HEK293 (cell line): ENCODE results near the gene PDLIM5.

Experiments used
- ATF2 ChIP-seq: fragments of 450-650 bp; formaldehyde crosslinking; IDR thresholded peaks from 2 replicates; pipeline ENCODE4 v1.5.1; 2016; ENCODE audit warnings: missing biosample characterization, missing genetic modification characterization, low read depth
- CTCF ChIP-seq: fragments of 450-650 bp; formaldehyde crosslinking; IDR thresholded peaks from 2 replicates; pipeline ENCODE4 v1.5.1; 2016; ENCODE audit warnings: missing biosample characterization, missing genetic modification characterization
- PBX3 ChIP-seq: sonication (generic); formaldehyde crosslinking; IDR thresholded peaks from 2 replicates; pipeline ENCODE4 v1.8.1; 2022; ENCODE audit warnings: mild to moderate bottlenecking, moderate library complexity, missing genetic modification reagents
- REST ChIP-seq: fragments of 450-650 bp; formaldehyde crosslinking; IDR thresholded peaks from 2 replicates; pipeline ENCODE4 v1.5.1; 2016; ENCODE audit warnings: missing biosample characterization, missing genetic modification characterization
- TSHZ1 ChIP-seq: fragments of 450-650 bp; formaldehyde crosslinking; IDR thresholded peaks from 2 replicates; pipeline ENCODE4 v1.5.1; 2016; ENCODE audit warnings: missing biosample characterization, missing genetic modification characterization, borderline replicate concordance
- ZBTB21 ChIP-seq: fragments of 450-650 bp; formaldehyde crosslinking; IDR thresholded peaks from 2 replicates; pipeline ENCODE4 v1.5.1; 2017; ENCODE audit warnings: missing biosample characterization, missing genetic modification characterization
- ZNF18 ChIP-seq: fragments of 450-650 bp; formaldehyde crosslinking; IDR thresholded peaks from 2 replicates; pipeline ENCODE4 v1.5.1; 2016; ENCODE audit warnings: missing biosample characterization, missing genetic modification characterization
- ZNF23 ChIP-seq: fragments of 450-650 bp; formaldehyde crosslinking; IDR thresholded peaks from 2 replicates; pipeline ENCODE4 v1.5.1; 2016; ENCODE audit warnings: missing biosample characterization, missing genetic modification characterization, borderline replicate concordance
- ZNF24 ChIP-seq: fragments of 450-650 bp; formaldehyde crosslinking; IDR thresholded peaks from 2 replicates; pipeline ENCODE4 v1.5.1; 2016; ENCODE audit warnings: missing biosample characterization, missing genetic modification characterization
- ZNF280D ChIP-seq: fragments of 450-650 bp; formaldehyde crosslinking; IDR thresholded peaks from 2 replicates; pipeline ENCODE4 v1.5.1; 2016; ENCODE audit warnings: missing biosample characterization, missing genetic modification characterization
- ZNF311 ChIP-seq: fragments of 450-650 bp; formaldehyde crosslinking; IDR thresholded peaks from 2 replicates; pipeline ENCODE4 v1.5.1; 2017; ENCODE audit warnings: missing biosample characterization, missing genetic modification characterization, borderline replicate concordance
- ZNF514 ChIP-seq: fragments of 450-650 bp; formaldehyde crosslinking; IDR thresholded peaks from 2 replicates; pipeline ENCODE4 v1.5.1; 2016; ENCODE audit warnings: missing biosample characterization, missing genetic modification characterization
- ZNF580 ChIP-seq: fragments of 450-650 bp; formaldehyde crosslinking; IDR thresholded peaks from 2 replicates; pipeline ENCODE4 v1.5.1; 2016; ENCODE audit warnings: missing biosample characterization, missing genetic modification characterization
- ZSCAN18 ChIP-seq: fragments of 450-650 bp; formaldehyde crosslinking; IDR thresholded peaks from 2 replicates; pipeline ENCODE4 v1.5.1; 2016; ENCODE audit warnings: missing biosample characterization, missing genetic modification characterization

- no peak for TF ChIP-seq ZNF23
- no peak for TF ChIP-seq ZNF18 (tag by site-specific recombination)
- no peak for TF ChIP-seq CTCF (tag by site-specific recombination)
- TF ChIP-seq ZBTB21 (tag by site-specific recombination), result no peak
- no peak for TF ChIP-seq ZNF280D
- no peak for TF ChIP-seq ZNF24 (tag by site-specific recombination)
- TF ChIP-seq ZNF580, result no peak
- TF ChIP-seq ZSCAN18 (tag by site-specific recombination), result no peak
- no peak for TF ChIP-seq REST (tag by site-specific recombination)
- no peak for TF ChIP-seq PBX3 (CRISPR knock-in tag)
- no peak for TF ChIP-seq ATF2 (tag by site-specific recombination)
- no peak for TF ChIP-seq ZNF514 (tag by site-specific recombination)
- no peak for TF ChIP-seq ZNF311 (tag by site-specific recombination)
- no peak for TF ChIP-seq TSHZ1
Measured at GRCh38 chr4:94558392-94558904, 106.7 kb downstream of the PDLIM5 start.
